HT-29 (cell line): Measurements from ENCODE around the gene OR6V1. TPM values are rescaled to one million over a fixed set of nuclear protein-coding genes. Genes with fewer than 3 reads are reported as not detected.
"Not testable (repeated sequence)": the region's sequence is repeated elsewhere in the genome, so short reads cannot be mapped to it uniquely, and the experiment has no call there.

Source experiments
- DNase-seq: peaks from one replicate; pipeline ENCODE4 v3.0.0-alpha.2; 2015; ENCODE audit warnings: low spot score
- total RNA-seq: library from RNA; depleted of rRNA; stranded (reverse); fragments of >200 nt; shearing (Covaris generic); gene quantifications from 2 replicates; pipeline ENCODE4 v1.2.3, GENCODE V29; 2014

The OR6V1 gene
- total RNA-seq, 1 experiment from 2014 or later = not detected

GRCh38 chr7:143042790-143043271 is 9.3 kb upstream of the OR6V1 start:
- DNase-seq = no peak

- no peak for DNase-seq
Measured at GRCh38 chr7:143043391-143043790, 8.8 kb upstream of the OR6V1 start.

- DNase-seq = no peak
Measured at GRCh38 chr7:143046426-143046851, 5.7 kb upstream of the OR6V1 start.

- DNase-seq = no peak
Measured at GRCh38 chr7:143047326-143047725, 4.8 kb upstream of the OR6V1 start.

GRCh38 chr7:143048827-143049226 is 3.3 kb upstream of the OR6V1 start:
- no peak for DNase-seq

- no peak for DNase-seq
Measured at GRCh38 chr7:143049362-143049761, 2.8 kb upstream of the OR6V1 start.

- no peak for DNase-seq
Measured at GRCh38 chr7:143050931-143051330, 1.2 kb upstream of the OR6V1 start.

- DNase-seq = no peak
Measured at GRCh38 chr7:143054621-143055020, 2.5 kb downstream of the OR6V1 start.

- DNase-seq = no peak
Measured at GRCh38 chr7:143055754-143056153, 3.6 kb downstream of the OR6V1 start.

- DNase-seq = no peak
Measured at GRCh38 chr7:143063741-143064140, 11.6 kb downstream of the OR6V1 start.

- no peak for DNase-seq
Measured at GRCh38 chr7:143068446-143068845, 16.3 kb downstream of the OR6V1 start.

- no peak for DNase-seq
Measured at GRCh38 chr7:143069912-143070500, 17.9 kb downstream of the OR6V1 start.

- no peak for DNase-seq
Measured at GRCh38 chr7:143073556-143073955, 21.4 kb downstream of the OR6V1 start.

- DNase-seq = no peak
Measured at GRCh38 chr7:143074141-143074540, 22.0 kb downstream of the OR6V1 start.

GRCh38 chr7:143085109-143085508 is 33.0 kb downstream of the OR6V1 start:
- no peak for DNase-seq

GRCh38 chr7:143085610-143086009 is 33.5 kb downstream of the OR6V1 start:
- DNase-seq = not testable (repeated sequence)

GRCh38 chr7:143088549-143089231 is 36.5 kb downstream of the OR6V1 start:
- DNase-seq = not testable (repeated sequence)

GRCh38 chr7:143096146-143096545 is 44.0 kb downstream of the OR6V1 start:
- no peak for DNase-seq

- DNase-seq = not testable (repeated sequence)
Measured at GRCh38 chr7:143099579-143099978, 47.4 kb downstream of the OR6V1 start.
